AG04449 (cell line): Measurements from ENCODE around the gene RAD51B.

Experiments used
- CTCF ChIA-PET: fragments of 350-600 bp; formaldehyde crosslinking; extraction: SDS; loops from one replicate; lab custom pipeline; 2021; ENCODE audit warnings: antibody characterized with exemption; lab: Yijun Ruan, JAX
- POLR2A ChIA-PET: fragments of 400-600, 350-600 bp; formaldehyde crosslinking; extraction: SDS; loops from one replicate; lab custom pipeline; 2020; ENCODE audit warnings: antibody characterized with exemption, inconsistent platforms; lab: Yijun Ruan, JAX
- DNase-seq: peaks from one replicate; pipeline ENCODE4 v3.0.0-alpha.2; 2010; ENCODE audit warnings: low read depth, low spot score
- H3K4me3 ChIP-seq: 2 replicates; pipeline ENCODE4 v1.5.1; 2011; ENCODE audit warnings: low read depth, mild to moderate bottlenecking, control low read depth, low read length
- TF ChIP-seq, protein P1 (sequence below): IDR thresholded peaks from one replicate; pipeline ENCODE4 v1.5.1; 2011; ENCODE audit warnings: mild to moderate bottlenecking, moderate library complexity, low read length, control low read depth, inconsistent platforms; ENCODE audit not compliant: insufficient read depth; ENCODE audit errors: missing control alignments

Gene RAD51B

DNA sequence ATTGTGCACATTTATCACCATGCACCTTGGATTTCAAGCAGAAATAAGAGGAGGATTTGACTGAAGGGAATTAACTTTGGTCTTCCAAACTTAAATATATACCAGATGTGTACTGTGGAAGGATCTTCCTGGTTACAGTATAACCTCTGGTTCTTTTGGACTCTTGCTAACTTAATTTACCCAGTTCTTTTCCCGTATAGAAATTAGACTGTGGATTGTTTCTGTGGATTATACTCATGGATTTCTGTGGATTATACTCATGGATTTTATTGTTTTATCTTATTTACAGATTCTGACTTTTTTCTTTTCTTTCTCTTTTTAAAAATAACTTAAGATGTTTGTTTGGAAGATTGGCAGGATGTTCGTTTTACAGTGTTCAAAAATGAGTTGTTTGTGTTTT lies 215.3 kb downstream of the RAD51B start:
- H3K4me3 ChIP-seq = no peak overlapping the region
- CTCF ChIA-PET = no interaction called here
- DNase-seq = no peak
- TF ChIP-seq, protein P1, sequence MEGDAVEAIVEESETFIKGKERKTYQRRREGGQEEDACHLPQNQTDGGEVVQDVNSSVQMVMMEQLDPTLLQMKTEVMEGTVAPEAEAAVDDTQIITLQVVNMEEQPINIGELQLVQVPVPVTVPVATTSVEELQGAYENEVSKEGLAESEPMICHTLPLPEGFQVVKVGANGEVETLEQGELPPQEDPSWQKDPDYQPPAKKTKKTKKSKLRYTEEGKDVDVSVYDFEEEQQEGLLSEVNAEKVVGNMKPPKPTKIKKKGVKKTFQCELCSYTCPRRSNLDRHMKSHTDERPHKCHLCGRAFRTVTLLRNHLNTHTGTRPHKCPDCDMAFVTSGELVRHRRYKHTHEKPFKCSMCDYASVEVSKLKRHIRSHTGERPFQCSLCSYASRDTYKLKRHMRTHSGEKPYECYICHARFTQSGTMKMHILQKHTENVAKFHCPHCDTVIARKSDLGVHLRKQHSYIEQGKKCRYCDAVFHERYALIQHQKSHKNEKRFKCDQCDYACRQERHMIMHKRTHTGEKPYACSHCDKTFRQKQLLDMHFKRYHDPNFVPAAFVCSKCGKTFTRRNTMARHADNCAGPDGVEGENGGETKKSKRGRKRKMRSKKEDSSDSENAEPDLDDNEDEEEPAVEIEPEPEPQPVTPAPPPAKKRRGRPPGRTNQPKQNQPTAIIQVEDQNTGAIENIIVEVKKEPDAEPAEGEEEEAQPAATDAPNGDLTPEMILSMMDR = no peak
- POLR2A ChIA-PET = no interaction called here

DNA sequence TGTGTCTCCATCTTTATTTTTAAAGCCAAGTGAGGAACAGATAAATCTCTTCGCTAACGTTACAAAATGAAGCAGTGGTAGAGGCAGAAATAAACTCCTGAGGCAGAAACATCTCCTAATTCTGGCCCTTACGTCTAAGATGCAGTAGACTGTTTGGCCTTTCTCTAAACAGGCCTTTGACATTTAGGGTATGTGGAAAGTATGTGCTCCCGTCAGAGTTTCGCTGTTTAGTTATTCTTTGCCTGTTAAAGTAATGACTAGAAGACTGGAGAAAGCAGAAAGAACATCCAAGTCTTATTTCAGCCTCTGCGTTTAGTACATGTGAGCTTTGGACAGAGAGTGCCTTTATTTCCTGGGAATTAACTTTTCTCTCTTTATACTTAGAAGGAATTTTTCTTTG lies 216.6 kb downstream of the RAD51B start:
- no peak overlapping the region for H3K4me3 ChIP-seq
- POLR2A ChIA-PET = no interaction called here
- TF ChIP-seq, protein P1 = no peak
- DNase-seq = no peak
- CTCF ChIA-PET = no interaction called here

DNA sequence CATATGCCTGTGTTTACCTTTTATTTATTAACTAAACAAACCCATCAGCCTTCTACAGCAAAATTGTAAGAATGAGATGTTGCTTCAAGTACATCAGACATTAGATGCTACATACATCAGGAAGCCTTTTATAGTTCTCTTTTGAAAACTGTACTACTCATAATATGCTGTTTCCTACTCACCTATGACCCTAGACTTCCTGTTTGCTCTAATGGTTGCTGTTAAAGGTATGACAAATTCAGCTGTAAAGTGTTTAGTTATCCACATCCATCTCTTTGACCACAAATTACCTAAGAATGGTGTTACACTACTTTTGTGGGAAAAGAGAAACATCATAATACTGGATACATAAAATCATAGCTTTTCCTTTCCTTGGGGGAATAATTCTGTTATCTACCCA lies 220.0 kb downstream of the RAD51B start:
- ChIA-PET CTCF (no interaction called here), POLR2A (no interaction called here)
- no peak for DNase-seq
- H3K4me3 ChIP-seq = no peak overlapping the region
- TF ChIP-seq, protein P1 = no peak

DNA sequence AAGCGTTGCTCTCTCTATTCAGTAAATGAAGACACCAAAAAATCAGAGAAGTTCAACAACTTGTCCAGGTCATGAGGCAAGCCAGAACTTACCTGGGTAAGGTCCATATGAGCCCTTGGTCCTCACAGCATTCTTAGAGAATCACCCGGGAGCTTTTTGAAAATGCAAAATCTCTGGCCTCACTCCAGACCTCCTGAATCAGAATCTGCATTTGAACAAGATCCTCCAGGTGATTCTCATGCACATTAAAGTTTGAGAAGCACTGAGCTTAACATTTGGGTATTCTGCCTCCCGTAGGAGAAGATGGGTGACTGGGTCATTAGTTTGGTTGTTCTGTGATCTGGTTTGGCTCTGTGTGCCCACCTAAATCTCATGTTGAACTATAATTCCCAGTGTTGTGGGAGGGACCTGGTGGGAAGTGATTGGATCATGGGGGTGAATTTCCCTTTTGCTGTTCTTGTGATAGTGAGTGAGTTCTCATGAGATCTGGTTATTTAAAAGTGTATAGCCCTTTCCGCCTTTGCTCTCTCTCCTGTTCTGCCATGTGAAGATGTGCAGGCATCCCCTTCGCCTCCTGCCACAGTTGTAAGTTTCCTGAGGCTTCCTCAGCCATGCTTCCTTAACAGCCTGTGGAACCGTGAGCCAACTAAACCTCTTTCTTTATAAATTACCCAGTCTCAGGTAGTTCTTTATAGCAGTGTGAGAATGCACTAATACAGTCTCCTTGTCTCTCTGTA lies 221.2 kb downstream of the RAD51B start:
- ChIA-PET POLR2A (no interaction called here), CTCF (interaction anchor here (0.8 to 0.9 kb wide), 2 partner anchors 14 to 17 kb away, joined by 3 read pairs; no protein-coding TSS in a partner anchor)

DNA sequence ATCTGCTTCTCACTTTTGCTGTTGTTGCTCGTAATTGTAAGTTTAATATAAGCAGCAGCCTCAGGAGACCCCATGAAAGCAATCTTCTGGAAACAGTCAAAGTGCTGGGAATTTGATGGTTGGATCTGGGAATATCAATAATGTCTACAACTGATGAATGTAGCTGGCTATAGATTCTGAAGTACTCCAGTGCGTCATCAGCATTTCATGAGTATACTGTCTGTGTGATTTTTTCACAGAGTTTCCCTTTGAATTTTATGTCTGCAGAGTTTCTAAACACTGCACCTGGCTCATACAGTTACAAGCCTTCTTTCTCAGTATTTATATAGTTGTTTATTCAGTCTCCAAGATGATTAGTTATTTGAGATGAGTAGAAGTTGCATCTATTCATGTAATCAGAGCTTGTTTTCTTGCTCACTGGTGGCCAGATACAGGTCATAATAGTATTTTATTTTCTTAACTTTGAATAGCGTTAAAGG lies 222.3 kb downstream of the RAD51B start:
- TF ChIP-seq, protein P1 = no peak
- CTCF ChIA-PET = interaction anchor here (0.6 to 0.9 kb wide), 2 partner anchors 15 to 821 kb away, joined by 3 to 4 read pairs; no protein-coding TSS in a partner anchor
- no peak for DNase-seq
- no peak overlapping the region for H3K4me3 ChIP-seq
- POLR2A ChIA-PET = no interaction called here

More for the DNA sequence above, 221.2 kb downstream of the RAD51B start:
- no peak for DNase-seq
- TF ChIP-seq, protein P1 = no peak
- H3K4me3 ChIP-seq = no peak overlapping the region

DNA sequence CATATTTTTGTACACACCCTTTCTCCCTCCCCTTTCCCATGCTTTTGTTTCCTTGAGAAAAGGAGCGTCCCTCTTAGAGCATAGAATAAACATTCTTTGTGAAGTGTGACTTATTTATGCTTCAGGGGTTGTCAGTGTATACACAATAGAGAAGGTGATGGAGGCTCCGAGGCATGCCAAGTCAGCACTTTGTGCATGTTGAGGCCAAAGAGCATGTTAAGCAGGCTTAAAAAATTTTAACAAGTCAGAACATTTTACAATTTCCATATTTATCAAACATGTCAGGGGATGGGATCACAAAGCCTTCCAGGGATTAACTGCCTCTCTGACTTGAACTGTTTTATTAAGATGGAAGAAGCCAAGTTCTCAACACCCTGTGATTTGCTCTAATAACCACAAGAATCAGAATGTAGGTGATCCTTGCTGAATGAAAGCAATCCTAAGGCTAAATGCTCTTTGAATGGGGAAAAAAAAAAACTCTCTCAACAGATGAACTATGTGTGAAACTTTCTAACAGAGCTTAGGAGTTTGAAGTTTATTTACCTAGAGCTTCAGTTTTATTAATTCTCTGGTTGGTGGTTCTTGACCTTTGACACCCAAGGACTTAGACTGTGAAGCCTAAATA lies 223.1 kb downstream of the RAD51B start:
- DNase-seq = no peak
- H3K4me3 ChIP-seq = no peak overlapping the region
- CTCF ChIA-PET = no interaction called here
- POLR2A ChIA-PET = no interaction called here
- TF ChIP-seq, protein P1 = no peak
